SKM-1 treated with dmso at 0.1 percent for 144 hours (cell line): ENCODE data around the gene NRBF2.
"Not testable (repeated sequence)": the region's sequence is repeated elsewhere in the genome, so short reads cannot be mapped to it uniquely, and the experiment has no call there.

ENCODE experiments used
- DNase-seq: peaks from one replicate; lab custom pipeline; 2025; ENCODE audit not compliant: unreplicated experiment; lab: John Stamatoyannopoulos, UW

The NRBF2 gene

GRCh38 chr10:63116452-63117072 lies 16.6 kb upstream of the NRBF2 start:
- DNase-seq = no peak

GRCh38 chr10:63119041-63119440 lies 14.1 kb upstream of the NRBF2 start:
- DNase-seq = no peak

GRCh38 chr10:63120554-63120953 lies 12.6 kb upstream of the NRBF2 start:
- DNase-seq = no peak

GRCh38 chr10:63123727-63124362 lies 9.3 kb upstream of the NRBF2 start:
- no peak for DNase-seq

GRCh38 chr10:63125459-63125858 lies 7.7 kb upstream of the NRBF2 start:
- no peak for DNase-seq

GRCh38 chr10:63128443-63128842 lies 4.7 kb upstream of the NRBF2 start:
- no peak for DNase-seq

GRCh38 chr10:63129888-63130287 lies 3.2 kb upstream of the NRBF2 start:
- no peak for DNase-seq

GRCh38 chr10:63132651-63133055 lies 475 bp upstream of the NRBF2 start:
- no peak for DNase-seq

- DNase-seq = peak; percentile 61
Measured at GRCh38 chr10:63133821-63134557, 861 bp downstream of the NRBF2 start.

- no peak for DNase-seq
Measured at GRCh38 chr10:63137306-63137705, 4.2 kb downstream of the NRBF2 start.

GRCh38 chr10:63140077-63140476 lies 6.9 kb downstream of the NRBF2 start:
- DNase-seq = no peak

GRCh38 chr10:63142136-63142535 lies 9.0 kb downstream of the NRBF2 start:
- DNase-seq = no peak

GRCh38 chr10:63143987-63144386 lies 10.9 kb downstream of the NRBF2 start:
- DNase-seq = no peak

GRCh38 chr10:63145782-63146181 lies 12.7 kb downstream of the NRBF2 start:
- no peak for DNase-seq

GRCh38 chr10:63146503-63146902 lies 13.4 kb downstream of the NRBF2 start:
- no peak for DNase-seq

GRCh38 chr10:63150745-63151144 lies 17.6 kb downstream of the NRBF2 start:
- DNase-seq = no peak

- DNase-seq = not testable (repeated sequence)
Measured at GRCh38 chr10:63153868-63154545, 20.9 kb downstream of the NRBF2 start.

- no peak for DNase-seq
Measured at GRCh38 chr10:63154546-63155387, 21.6 kb downstream of the NRBF2 start.

- peak; percentile 34 for DNase-seq
Measured at GRCh38 chr10:63155388-63156020, 22.4 kb downstream of the NRBF2 start.

GRCh38 chr10:63156236-63156635 lies 23.1 kb downstream of the NRBF2 start:
- DNase-seq = no peak
